Keratinocyte (primary cell): ENCODE measurements around the gene SMYD5.

Experiments used
- EZH2 ChIP-seq: IDR thresholded peaks from one replicate; pipeline ENCODE4 v1.6.1; 2012; ENCODE audit warnings: inconsistent platforms, mild to moderate bottlenecking, low read length, moderate library complexity
- TF ChIP-seq, protein P1 (sequence below), 3 experiments: IDR thresholded peaks in 1 of 3; conservative IDR thresholded peaks in 1 of 3; optimal IDR thresholded peaks in 1 of 3; 2 replicates in 2 of 3; 3 replicates in 1 of 3; pipeline versions ENCODE3 to v1.5.1; 2011; ENCODE audit warnings: low read length in 3 of 3, mild to moderate bottlenecking in 3 of 3, moderate library complexity in 2 of 3, control low read depth in 1 of 3, inconsistent platforms in 1 of 3; ENCODE audit not compliant: insufficient read depth in 2 of 3; ENCODE audit errors: extremely low read depth in 1 of 3

- TF ChIP-seq EZH2 = no peak
- TF ChIP-seq, protein P1, sequence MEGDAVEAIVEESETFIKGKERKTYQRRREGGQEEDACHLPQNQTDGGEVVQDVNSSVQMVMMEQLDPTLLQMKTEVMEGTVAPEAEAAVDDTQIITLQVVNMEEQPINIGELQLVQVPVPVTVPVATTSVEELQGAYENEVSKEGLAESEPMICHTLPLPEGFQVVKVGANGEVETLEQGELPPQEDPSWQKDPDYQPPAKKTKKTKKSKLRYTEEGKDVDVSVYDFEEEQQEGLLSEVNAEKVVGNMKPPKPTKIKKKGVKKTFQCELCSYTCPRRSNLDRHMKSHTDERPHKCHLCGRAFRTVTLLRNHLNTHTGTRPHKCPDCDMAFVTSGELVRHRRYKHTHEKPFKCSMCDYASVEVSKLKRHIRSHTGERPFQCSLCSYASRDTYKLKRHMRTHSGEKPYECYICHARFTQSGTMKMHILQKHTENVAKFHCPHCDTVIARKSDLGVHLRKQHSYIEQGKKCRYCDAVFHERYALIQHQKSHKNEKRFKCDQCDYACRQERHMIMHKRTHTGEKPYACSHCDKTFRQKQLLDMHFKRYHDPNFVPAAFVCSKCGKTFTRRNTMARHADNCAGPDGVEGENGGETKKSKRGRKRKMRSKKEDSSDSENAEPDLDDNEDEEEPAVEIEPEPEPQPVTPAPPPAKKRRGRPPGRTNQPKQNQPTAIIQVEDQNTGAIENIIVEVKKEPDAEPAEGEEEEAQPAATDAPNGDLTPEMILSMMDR (optimal IDR thresholded peaks at IDR 0.05 in 1 of 3, IDR thresholded peaks at IDR 0.05 in 1 of 3, conservative IDR thresholded peaks at IDR 0.05 in 1 of 3; ENCODE audit: extremely low read depth in 1 of 3, insufficient read depth in 2 of 3, low read length in 3 of 3) = no peak
Observed at GRCh38 chr2:73215254-73215653, 1.2 kb downstream of the SMYD5 start.
